ENCODE measurements around the gene SEC63. TPM values are rescaled to one million over a fixed set of nuclear protein-coding genes. Genes with fewer than 3 reads are reported as not detected.
"Not testable (repeated sequence)": the region's sequence is repeated elsewhere in the genome, so short reads cannot be mapped to it uniquely, and the experiment has no call there.

The SEC63 gene
- total RNA-seq, 2 experiments from 2014 or later = 80.3 to 86.7 TPM

DNA sequence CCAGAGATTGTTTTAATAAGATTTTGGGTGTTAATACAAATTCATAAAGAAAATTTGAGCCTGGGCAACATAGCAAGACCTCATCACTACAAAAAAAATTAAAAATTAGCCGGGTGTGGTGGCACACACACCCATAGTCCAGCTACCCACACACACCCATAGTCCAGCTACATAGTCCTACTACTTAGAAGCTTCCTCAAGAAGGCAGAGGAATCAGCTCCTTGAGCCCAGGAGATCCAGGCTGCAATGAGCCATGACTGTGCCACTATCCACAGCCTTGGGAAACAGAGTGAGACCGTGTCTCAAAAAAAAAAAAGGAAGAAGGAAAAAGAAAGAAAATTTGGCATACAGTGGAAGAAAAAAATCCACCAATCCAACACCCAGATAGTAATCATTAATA lies 16.8 kb downstream of the SEC63 start:
- Histone ChIP-seq H3K9me3 (ENCODE audit: control insufficient read depth in 1 of 2, insufficient read depth in 1 of 2, low read length in 2 of 2) (no peaks in the 10 kb centered on the region), H3K4me1 (ENCODE audit: insufficient read depth, low read length) (peaks cover 12% of the 10 kb centered on the region), H3K36me3 (ENCODE audit: insufficient read depth, low read length) (peaks cover 6% of the 10 kb centered on the region), H3K27ac (ENCODE audit: low read depth in 1 of 2, low read length in 2 of 2) (no peak overlapping the region), H3K27me3 (ENCODE audit: control insufficient read depth in 1 of 2, insufficient read depth in 2 of 2, low read length in 2 of 2) (no peaks in the 10 kb centered on the region), H3K4me3 (ENCODE audit: low read length) (no peak overlapping the region)
- ATAC-seq (ENCODE audit: poor library complexity) (no peak), DNase-seq (no peak)
- POLR2A ChIA-PET = interaction anchor here (0.6 to 0.7 kb wide), 2 partner anchors 205 to 1108 kb away, joined by 3 read pairs; no protein-coding TSS in a partner anchor
- Mint-ChIP-seq H3K27me3 (no peaks in the 10 kb centered on the region), H3K27ac (no peak overlapping the region), H3K9me3 (no peaks in the 10 kb centered on the region), H3K4me1 (ENCODE audit: low read depth) (peaks cover 55% of the 10 kb centered on the region), H3K4me3 (no peak overlapping the region), H3K36me3 (ENCODE audit: low read depth) (peaks cover 33% of the 10 kb centered on the region)
- intact Hi-C loops (cut with DNase I, micrococcal nuclease) = loop anchor here in 1 of 2 experiments (1.0 kb wide), 1 partner anchor 12 kb away; no protein-coding TSS in a partner anchor
- CTCF ChIA-PET = interaction anchor here (1.1 kb wide), 1 partner anchor 944 kb away, joined by 3 read pairs; no protein-coding TSS in a partner anchor
- TF ChIP-seq, protein P1, sequence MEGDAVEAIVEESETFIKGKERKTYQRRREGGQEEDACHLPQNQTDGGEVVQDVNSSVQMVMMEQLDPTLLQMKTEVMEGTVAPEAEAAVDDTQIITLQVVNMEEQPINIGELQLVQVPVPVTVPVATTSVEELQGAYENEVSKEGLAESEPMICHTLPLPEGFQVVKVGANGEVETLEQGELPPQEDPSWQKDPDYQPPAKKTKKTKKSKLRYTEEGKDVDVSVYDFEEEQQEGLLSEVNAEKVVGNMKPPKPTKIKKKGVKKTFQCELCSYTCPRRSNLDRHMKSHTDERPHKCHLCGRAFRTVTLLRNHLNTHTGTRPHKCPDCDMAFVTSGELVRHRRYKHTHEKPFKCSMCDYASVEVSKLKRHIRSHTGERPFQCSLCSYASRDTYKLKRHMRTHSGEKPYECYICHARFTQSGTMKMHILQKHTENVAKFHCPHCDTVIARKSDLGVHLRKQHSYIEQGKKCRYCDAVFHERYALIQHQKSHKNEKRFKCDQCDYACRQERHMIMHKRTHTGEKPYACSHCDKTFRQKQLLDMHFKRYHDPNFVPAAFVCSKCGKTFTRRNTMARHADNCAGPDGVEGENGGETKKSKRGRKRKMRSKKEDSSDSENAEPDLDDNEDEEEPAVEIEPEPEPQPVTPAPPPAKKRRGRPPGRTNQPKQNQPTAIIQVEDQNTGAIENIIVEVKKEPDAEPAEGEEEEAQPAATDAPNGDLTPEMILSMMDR (IDR thresholded peaks at IDR 0.05) = no peak

DNA sequence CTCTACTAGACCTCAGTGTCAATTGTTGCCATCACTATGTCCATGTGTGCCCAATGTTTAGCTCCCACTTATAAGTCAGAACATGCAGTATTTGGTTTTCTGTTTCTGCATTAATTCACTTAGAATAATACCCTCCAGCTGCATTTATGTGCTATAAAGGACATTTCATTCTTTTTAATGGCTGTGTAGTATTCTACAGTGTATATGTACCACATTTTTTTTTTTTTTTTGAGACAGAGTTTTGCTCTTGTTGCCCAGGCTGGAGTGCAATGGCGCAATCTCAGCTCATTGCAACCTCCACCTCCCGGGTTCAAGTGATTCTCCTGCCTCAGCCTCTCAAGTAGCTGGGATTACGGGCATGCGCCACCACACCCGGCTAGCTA lies 21.1 kb downstream of the SEC63 start:
- H3K9me3 Mint-ChIP-seq; POLR2A ChIA-PET; H3K4me3 ChIP-seq (ENCODE audit: low read length); H3K27ac ChIP-seq (ENCODE audit: low read depth in 1 of 2, low read length in 2 of 2); H3K4me1 ChIP-seq (ENCODE audit: insufficient read depth, low read length); H3K27ac Mint-ChIP-seq; H3K27me3 ChIP-seq (ENCODE audit: control insufficient read depth in 1 of 2, insufficient read depth in 2 of 2, low read length in 2 of 2); DNase-seq; H3K27me3 Mint-ChIP-seq; H3K9me3 ChIP-seq (ENCODE audit: control insufficient read depth in 1 of 2, insufficient read depth in 1 of 2, low read length in 2 of 2); intact Hi-C loops (cut with DNase I, micrococcal nuclease); H3K36me3 ChIP-seq (ENCODE audit: insufficient read depth, low read length); H3K4me3 Mint-ChIP-seq; ATAC-seq (ENCODE audit: poor library complexity): not testable (repeated sequence)
- CTCF ChIA-PET = interaction anchor here (0.7 kb wide), 1 partner anchor 859 kb away, joined by 4 read pairs; no protein-coding TSS in a partner anchor
- Mint-ChIP-seq H3K36me3 (ENCODE audit: low read depth) (peaks cover 53% of the 10 kb centered on the region), H3K4me1 (ENCODE audit: low read depth) (peaks cover 45% of the 10 kb centered on the region)

DNA sequence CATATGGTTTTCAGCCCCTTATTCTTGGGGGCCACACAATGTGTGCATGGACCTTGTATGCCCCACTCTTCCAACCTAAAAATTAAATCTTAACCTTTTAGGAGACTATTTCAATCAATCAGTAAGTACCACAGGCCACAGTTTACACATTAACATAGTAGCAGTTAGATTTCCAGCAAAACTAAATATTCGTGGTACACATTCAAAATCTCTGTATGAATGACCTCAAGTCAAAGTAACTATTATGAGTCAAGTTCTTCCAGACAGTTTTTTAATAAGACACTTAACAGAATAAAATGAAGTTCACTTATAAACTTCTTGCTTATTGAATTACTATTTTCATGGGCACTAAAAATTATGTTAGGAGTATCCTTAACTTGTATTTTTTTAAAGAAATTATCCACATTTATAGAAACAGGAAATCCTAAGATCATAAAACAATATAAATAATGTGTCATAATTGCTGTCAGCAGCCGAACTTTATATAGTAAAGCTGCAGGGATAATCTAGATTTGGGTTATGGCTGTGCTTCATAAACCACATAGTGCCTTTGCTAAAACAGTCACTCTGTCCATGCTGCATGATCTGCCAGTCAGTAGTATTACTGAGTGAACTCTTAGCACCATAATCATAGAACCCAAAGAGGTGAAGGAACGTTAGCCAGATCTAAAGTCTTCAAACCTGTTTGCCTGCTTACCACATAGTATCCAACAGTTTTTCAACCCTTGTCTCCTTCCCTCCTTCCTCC lies 21.7 kb downstream of the SEC63 start:
- Mint-ChIP-seq H3K4me3 (no peak overlapping the region), H3K27me3 (no peaks in the 10 kb centered on the region), H3K27ac (no peak overlapping the region), H3K36me3 (ENCODE audit: low read depth) (peaks cover 56% of the 10 kb centered on the region), H3K4me1 (ENCODE audit: low read depth) (peaks cover 44% of the 10 kb centered on the region), H3K9me3 (peaks cover 6% of the 10 kb centered on the region)
- Histone ChIP-seq H3K4me3 (ENCODE audit: low read length) (no peak overlapping the region), H3K9me3 (ENCODE audit: control insufficient read depth in 1 of 2, insufficient read depth in 1 of 2, low read length in 2 of 2) (peaks cover 0 to 4% of the 10 kb centered on the region in 2 experiments), H3K27ac (ENCODE audit: low read depth in 1 of 2, low read length in 2 of 2) (no peak overlapping the region), H3K27me3 (ENCODE audit: control insufficient read depth in 1 of 2, insufficient read depth in 2 of 2, low read length in 2 of 2) (no peaks in the 10 kb centered on the region), H3K36me3 (ENCODE audit: insufficient read depth, low read length) (peaks cover 5% of the 10 kb centered on the region), H3K4me1 (ENCODE audit: insufficient read depth, low read length) (no peaks in the 10 kb centered on the region)
- ATAC-seq (ENCODE audit: poor library complexity) (no peak), DNase-seq (no peak)
- TF ChIP-seq, protein P1 (IDR thresholded peaks at IDR 0.05) = no peak
- ChIA-PET CTCF (interaction anchor here (0.7 kb wide), 1 partner anchor 860 kb away, joined by 4 read pairs; no protein-coding TSS in a partner anchor), POLR2A (no interaction called here)
- intact Hi-C loops (cut with DNase I, micrococcal nuclease) = no loop called here

DNA sequence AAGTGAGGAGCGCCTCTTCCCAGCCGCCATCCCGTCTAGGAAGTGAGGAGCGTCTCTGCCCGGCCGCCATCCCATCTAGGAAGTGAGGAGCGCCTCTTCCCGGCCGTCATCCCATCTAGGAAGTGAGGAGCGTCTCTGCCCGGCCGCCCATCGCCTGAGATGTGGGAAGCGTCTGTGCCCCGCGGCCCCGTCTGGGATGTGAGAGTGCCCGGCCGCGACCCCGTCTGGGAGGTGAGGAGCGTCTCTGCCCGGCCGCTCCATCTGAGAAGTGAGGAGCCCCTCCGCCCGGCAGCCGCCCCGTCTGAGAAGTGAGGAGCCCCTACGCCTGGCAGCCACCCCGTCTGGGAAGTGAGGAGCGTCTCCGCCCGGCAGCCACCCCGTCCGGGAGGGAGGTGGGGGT lies 23.8 kb downstream of the SEC63 start:
- H3K36me3 ChIP-seq (ENCODE audit: insufficient read depth, low read length); H3K9me3 ChIP-seq (ENCODE audit: control insufficient read depth in 1 of 2, insufficient read depth in 1 of 2, low read length in 2 of 2); H3K4me3 ChIP-seq (ENCODE audit: low read length); H3K27me3 Mint-ChIP-seq; POLR2A ChIA-PET; ATAC-seq (ENCODE audit: poor library complexity); H3K27me3 ChIP-seq (ENCODE audit: control insufficient read depth in 1 of 2, insufficient read depth in 2 of 2, low read length in 2 of 2); CTCF ChIA-PET; DNase-seq; H3K4me3 Mint-ChIP-seq; intact Hi-C loops (cut with DNase I, micrococcal nuclease); H3K9me3 Mint-ChIP-seq; H3K27ac ChIP-seq (ENCODE audit: low read depth in 1 of 2, low read length in 2 of 2); H3K4me1 ChIP-seq (ENCODE audit: insufficient read depth, low read length); H3K27ac Mint-ChIP-seq: not testable (repeated sequence)
- peaks cover 27% of the 10 kb centered on the region for H3K4me1 Mint-ChIP-seq (ENCODE audit: low read depth)
- H3K36me3 Mint-ChIP-seq (ENCODE audit: low read depth) = peaks cover 47% of the 10 kb centered on the region

Measured in CD4-positive, alpha-beta T cell (primary cell).